ENCODE measurements around the gene SLC25A5.
"Not testable (repeated sequence)": the region's sequence is repeated elsewhere in the genome, so short reads cannot be mapped to it uniquely, and the experiment has no call there.

Gene SLC25A5

DNA sequence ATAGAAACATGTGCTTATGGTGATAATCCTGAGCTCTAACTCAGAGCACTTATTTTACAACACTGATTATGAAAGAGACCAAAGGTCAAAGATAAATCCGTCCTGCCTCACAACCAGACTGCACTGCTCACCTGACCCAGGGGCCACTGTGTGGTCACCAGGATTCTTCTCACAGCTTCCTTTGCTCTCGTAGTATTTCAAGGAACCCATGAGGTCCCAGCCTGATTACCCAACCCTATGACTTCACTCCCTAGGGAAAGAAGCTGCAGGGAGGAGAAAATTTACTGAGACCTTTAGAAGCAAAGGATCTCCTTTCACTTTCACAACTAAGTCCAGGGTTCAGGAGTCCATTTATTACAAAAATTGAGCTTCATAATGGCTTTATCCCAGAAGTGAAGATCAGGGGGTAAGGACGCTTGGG, 9.6 kb downstream of the SLC25A5 start:
- no peak for DNase-seq (ENCODE audit: low read depth in 3 of 3)

DNA sequence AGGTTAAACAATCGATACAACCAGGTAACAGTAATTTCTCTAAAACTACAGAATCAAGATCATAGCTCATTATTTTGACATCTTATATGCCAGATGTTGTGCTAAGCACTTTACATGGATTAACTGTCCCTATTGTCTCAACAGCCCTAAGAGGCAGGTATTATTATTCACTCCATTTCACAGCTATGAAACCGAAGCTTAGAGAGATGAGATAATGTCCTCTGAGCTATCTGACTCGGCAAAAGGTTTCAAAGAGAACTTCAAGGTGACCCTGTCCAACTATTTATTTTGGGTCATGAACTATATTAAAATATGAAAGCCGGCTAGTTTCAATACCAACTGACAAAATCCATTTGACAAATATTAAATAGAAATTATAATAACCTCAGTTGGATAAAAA, 10.3 kb downstream of the SLC25A5 start:
- DNase-seq (ENCODE audit: low read depth in 3 of 3) = no peak

DNA sequence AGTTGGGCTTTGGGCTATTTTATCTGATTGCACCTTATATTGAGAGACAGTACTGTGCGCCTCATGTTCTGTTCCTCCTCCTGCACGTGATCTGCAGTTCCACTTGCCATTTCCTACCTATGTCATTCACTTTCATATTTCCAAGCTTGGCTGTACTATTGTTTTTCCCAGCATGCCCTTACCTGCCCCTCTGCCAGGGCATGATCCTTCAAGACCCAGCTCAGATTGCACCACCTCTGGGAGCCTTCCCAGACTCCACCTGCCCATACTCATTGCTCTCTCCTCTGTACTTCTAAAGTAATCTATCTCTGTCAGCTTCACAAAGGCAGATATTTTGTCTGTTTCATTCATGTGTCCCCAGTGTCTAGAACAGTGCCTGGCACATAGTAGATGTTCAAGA, 11.6 kb downstream of the SLC25A5 start:
- no peak for DNase-seq (ENCODE audit: low read depth in 3 of 3)

DNA sequence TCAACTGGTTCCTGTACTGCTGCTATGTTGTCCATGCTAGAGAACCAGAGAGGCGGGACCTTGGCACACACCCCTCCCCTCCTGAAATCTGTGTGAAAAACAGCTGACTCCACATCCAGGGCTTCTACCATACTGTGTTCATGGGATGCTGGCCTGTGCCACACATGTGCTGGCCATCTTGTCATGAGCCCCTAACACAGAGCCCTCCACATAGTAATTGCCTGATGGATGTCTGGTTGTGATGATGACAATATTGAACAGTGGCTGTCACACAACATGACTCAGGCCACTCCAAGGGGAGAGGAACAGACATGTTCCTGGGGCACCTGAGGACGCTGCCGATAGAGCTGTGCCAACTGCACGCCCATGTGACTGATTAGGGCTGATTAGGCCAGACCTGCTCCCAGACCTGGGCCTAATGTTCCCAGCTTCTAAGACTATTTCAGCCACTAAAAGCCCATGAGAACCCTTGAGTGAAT, 13.1 kb downstream of the SLC25A5 start:
- DNase-seq (ENCODE audit: low read depth in 3 of 3) = no peak

DNA sequence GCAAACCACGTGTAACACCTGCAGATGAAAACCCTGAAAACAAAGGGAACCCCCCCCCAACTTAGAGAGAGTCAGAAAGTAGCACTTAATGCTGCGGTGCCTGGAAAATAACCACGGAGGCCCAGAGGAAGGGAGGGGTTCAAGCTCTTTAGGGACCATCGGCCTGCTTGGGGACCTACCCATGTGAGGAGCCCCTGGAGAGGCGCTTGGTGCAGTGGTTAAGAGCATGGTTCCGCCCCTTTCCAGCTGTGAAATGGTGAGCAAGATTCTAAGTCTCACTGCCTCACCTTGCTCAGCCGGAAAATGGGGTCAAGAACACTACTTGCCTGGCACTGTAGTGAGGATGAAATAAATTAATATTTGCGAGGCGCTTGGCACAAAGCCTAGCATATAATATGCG, 13.8 kb downstream of the SLC25A5 start:
- no peak for DNase-seq (ENCODE audit: low read depth in 3 of 3)

DNA sequence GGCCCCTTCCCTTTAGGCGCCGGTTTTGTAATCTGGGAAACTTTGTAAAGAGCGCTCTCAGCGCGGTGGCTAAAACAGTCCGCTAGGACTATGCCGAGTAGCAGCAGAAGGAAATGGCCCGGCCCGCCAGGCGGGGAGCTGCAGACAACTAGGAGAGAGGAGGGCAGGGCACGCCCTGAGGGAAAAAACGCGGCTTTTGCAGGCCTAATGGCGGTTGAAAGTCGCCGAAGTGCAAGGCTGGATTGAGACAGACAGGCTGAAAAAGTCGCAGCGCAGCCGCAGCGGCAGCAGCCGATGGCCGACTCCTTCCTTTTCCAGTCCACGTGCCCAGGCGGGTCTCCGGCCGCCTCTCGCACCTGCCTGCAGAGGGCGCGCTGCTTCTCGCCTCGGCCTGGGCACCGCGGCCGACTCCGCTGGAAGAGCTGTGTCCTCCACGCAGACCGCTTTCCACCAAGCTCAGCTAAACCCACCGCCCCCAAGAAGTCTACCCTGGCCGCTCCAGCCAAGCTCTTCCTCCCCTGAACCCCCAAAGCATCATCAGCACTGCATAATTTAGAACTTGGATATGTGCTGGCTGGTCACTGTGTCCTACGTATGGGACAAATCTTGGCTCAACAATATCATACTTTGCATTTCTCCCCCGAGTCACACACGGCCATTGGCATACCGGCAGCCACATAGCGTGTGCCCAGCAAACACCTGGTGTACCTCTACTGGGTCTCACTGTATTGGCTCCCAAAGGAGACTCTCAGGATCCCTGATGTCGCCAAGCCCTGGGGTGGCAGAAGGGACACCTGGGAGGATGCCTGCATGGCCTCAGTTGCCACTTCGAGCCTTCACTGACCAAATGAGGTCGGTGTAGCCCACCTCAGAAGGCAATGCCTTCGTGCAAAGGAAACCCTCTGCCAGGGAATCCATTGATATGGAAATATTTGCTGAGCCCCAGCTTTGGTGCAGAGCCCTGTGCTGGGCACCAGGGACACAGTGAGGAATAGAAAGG, 14.5 kb downstream of the SLC25A5 start:
- peak; percentile 31 to 42 (median 36) for DNase-seq (ENCODE audit: low read depth in 3 of 3)

DNA sequence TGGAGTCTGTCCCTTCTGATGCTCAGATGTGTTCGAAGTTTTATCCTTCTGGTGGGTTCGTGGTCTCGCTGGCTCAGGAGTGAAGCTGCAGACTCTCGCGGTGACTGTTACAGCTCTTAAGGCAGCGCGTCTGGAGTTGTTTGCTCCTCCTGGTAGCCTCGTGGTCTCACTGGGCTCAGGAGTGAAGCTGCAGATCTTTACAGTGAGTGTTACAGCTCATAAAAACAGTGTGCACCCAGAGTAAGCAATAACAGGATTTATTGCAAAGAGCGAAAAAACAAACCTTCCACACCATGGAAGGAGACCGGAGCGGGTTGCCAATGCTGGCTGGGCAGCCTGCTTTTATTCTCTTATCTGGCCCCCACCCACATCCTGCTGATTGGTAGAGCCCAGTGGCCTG, 18.5 kb downstream of the SLC25A5 start:
- no peak for DNase-seq (ENCODE audit: low read depth in 3 of 3)

DNA sequence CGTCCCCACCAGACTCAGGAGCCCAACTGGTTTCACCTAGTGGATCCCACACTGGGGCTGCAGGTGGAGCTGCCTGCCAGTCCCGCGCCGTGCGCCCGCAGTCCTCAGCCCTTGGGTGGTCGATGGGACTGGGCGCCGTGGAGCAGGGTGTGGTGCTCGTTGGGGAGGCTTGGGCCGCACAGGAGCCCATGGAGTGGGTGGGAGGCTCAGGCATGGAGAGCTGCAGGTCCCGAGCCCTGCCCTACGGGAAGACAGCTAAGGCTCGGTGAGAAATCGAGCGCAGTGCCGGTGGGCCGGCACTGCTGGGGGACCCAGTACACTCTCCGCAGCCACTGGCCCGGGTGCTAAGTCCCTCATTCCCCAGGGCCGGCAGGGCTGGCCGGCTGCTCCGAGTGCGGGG, 19.5 kb downstream of the SLC25A5 start:
- not testable (repeated sequence) for DNase-seq (ENCODE audit: low read depth in 3 of 3)

DNA sequence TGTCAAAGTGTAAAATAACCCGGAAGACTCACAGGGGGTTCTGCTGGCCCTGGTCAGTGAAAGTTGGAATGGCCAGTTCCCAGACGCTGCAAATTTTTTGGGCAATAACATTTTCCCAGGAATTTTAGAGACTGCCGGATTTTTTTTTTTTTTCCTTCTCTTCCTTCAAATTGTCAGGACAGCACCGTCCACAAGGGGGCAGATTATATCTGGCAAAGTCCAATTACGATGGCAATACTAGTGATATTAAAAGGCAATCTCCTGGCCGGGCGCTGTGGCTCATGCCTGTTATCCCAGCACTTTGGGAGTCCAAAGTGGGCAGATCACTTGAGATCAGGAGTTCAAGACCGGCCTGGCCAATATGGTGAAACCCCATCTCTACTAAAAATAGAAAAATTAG, 20.5 kb downstream of the SLC25A5 start:
- no peak for DNase-seq (ENCODE audit: low read depth in 3 of 3)

DNA sequence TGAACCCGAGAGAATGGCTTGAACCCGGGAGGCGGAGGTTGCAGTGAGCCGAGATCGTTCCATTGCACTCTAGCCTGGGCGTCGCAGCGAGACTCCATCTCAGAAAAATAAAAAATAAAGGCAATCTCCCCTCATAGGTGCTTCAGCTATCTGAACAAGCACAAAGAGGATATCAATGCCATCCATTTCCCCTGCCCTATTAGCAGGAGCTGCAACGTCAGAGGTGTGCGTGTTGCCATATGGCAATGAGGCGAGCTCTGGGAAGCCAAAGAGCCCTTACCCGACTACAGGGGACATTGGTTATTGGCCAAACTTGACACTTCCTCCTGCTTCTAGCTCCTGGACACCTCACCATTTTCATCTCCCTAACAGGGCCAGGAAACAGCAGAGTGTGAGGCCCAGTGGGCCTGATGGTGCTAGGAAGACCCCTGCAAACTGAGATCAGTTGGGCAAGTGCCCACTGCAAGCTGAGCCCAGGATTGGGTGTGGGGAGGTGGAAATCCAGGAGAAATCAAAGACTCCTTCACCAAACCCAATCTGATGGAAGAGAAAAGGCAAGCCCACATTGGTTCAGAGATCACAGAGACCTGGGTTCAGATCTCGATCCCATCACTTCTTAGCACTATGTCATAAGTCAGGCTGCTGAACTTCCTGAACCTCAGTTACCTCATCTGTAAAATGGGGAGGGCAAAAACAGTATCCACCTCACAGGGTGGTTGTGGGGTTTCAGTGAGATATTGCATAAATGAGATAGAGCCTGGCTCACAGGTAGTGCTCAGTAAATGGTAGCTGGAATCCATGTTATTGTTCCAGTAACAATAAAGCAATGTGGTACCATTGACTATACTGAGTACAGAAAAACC, 21.2 kb downstream of the SLC25A5 start:
- no peak for DNase-seq (ENCODE audit: low read depth in 3 of 3)

DNA sequence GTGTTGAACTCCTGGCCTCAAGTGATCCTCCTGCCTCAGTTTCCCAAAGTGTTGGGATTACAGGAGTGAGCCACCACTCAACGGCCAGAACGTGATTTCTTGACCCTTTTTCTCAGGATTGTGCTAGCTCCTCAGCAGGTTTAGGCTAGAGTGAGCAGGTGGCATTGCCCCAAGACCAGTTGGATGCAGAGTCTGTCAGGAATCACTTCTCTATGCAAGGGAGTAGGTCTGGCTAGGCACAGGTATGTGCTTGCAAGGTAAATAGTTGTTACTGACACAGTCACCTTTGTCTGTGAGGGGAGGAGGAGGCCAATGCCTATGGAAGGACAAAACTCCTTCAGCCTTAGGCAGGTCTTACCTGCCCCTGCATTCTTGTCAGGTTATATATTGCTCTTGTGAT, 24.2 kb downstream of the SLC25A5 start:
- DNase-seq (ENCODE audit: low read depth in 3 of 3) = no peak

DNA sequence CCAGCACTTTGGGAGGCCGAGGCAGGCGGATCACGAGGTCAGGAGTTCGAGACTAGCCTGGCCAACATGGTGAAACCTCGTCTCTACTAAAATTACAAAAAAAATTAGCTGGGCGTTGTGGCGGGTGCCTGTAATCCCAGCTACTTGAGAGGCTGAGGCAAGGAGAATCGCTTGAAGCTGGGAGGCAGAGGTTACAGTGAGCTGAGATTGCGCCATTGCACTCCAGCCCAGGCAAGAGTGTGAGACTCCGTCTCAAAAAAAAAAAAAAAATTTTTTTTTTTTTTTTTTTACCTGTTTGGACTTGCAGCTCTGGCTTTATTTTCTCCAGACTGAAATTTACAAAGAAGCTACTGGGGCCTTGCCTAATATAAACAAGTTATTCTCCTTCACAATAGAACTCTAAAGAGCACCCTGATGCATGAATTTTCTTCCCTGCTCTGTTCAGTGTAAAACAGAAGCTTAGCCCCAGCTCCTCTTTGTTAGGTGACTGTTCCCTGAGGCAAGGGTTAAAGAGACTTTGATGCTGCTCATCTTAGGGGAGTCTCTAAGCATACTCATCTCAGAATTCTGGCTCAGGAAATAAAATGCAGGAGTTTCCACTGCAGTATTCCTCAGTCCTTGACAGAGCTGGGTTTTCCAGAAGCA, 25.7 kb downstream of the SLC25A5 start:
- not testable (repeated sequence) for DNase-seq (ENCODE audit: low read depth in 3 of 3)

DNA sequence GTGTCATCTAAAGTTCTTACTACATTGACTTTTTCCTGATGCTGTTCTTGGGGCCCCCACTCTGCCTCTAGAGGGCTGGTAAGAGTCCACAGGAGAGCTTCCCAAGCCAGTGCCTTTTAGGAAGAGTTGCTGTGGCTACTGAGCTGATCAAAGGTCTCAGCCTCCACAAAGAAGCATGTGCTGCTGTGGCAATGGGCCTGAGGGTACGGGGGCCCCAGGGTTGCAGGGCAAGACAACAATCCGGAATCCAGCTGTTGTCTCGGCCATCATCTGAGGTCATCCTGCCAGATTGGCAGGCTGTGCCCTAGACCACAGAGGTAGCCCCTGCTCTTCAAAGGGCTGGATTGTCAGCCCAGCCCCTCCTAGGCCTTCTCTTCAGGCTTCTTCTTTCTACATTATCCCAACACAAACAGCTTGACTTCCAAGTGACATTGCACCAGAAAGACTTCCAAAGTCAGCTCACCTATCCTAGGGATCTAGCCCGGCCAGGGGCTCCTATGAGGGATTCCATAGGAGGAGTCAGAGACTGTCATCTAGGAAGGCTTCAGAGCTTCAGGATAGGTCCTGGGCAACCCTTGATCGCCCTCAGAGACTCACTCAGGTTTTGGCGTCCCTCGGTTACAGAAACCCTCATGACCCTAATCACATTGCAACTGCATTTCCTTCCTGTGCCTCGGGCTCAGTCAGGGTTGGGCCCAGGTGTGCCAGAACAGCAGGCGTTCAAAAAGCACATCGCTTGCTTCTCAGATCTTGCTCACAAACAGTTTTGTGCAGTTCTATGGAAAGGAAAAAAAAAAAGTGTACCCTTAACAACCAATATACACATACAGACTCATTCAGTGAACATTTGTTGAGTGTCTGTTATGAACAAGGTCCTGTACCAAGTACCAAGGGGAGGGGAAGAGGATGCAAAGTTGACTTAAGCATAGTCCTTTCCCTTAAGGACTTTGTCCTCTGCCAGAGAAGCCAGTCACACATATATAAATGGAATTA, 27.8 kb downstream of the SLC25A5 start:
- no peak for DNase-seq (ENCODE audit: low read depth in 3 of 3)

DNA sequence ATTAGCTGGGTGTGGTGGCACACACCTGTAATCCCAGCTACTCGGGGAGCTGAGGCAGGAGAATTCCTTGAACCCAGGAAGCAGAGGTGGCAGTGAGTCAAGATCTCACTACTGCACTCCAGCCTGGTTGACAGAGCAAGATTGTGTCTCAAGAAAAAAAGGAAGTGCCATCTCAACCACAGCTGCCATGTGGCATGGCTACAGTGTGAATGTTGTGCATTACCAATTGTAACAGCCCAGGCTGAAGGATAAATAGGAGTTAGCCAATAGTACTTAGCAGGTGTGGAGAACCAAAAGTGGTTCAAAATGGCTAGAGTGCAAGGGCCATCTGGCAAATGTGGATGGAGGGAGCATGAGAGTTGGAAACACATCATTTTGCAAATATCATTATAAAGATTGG, 28.9 kb downstream of the SLC25A5 start:
- no peak for DNase-seq (ENCODE audit: low read depth in 3 of 3)

DNA sequence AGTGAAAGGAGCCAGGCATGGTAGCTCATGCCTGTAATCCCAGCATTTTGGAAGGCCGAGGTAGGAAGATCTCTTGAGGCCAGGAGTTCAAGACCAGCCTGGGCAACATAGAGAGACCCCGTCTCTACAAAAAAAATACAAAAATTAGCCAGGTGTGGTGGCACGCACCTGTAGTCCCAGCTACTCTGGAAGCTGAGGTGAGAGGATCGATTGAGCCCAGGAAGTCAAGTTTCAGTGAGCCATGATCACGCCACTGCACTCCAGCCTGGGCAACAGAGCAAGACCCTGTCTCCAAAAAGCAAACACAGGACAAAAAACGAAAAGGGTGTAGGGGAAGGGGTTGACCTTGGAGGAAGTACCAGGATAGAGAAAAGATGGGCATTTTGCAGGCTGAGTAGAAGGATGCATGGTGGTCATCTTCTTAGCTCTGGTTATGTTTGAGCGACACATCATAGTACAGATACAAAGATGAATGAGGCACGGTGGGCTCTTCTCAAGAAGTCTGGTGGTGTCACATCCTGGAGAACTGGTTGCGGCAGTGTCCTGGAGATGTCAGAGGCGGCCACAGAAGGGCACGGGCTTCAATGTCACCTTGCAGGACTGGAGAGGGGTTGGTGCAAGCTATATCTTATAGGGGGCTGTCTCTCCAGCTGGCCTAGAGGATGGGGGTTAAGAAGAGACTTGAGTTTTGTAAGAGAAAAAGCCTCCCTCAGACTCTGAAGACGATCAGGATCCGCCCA, 32.0 kb downstream of the SLC25A5 start:
- no peak for DNase-seq (ENCODE audit: low read depth in 3 of 3)

DNA sequence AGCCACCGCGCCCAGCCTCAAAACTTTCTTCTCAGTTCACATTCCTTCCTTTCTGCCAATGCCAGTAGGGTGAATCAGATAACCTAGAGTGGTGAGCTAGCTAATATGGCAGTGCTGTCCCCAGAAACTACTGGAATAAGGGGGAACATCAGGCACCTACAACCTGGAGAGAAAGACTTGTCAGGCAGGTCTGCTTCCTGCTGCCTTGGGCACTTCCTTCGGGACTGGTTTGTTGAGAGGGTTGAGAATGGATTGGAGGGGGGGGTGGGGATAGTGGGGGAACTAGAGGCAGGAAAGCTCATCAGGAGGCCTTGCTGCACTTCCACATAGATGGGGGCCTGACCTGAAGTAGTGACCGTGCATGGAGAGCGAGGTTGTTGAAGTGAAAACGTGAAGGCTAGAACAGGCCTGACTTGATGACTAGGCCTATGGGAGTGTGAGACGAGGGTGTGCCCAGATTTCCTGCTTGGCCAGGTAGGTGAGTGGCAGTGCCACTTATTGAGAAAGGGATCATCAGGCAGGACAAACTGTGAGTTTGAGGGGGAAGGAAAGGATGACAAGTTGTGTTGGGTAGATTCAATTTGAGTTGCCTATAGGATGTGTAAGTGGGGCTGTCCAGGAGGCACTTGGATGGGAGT, 33.4 kb downstream of the SLC25A5 start:
- no peak for DNase-seq (ENCODE audit: low read depth in 3 of 3)

DNA sequence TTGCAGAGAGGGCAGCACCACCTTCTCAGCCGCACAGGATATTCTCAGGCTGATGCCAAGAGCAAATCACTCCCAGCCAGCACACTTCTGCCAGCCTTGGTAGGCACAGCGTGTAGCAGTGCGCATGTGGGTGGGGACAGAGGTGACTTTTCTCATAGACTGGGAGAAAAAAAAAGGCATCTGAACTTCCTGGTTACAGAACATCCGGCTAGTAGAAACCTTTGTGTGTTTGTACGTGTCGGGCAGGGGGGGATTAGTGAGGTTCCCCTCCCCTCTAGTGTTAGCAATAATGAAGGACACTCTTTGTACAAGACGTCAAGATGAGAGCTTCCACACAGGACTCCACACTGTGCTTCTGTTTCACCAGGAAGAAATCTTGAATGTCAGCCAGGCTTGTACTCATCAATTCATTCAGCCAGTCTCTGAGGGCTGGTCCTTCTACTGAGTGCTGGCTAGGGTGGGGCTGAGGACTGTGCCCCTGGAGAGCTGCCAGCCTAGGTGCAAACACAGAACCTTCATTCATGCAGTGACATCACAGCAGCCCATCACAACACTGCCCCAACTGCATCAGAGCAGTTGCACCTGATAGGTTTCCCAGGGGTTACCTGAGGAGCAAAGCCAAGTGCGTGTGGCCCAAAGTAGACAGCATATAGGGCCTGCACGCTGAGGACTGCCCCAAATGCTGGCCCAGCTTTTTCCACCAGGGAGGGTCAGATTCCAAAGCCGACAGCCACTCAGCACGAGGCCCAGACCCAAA, 34.7 kb downstream of the SLC25A5 start:
- DNase-seq (ENCODE audit: low read depth in 3 of 3) = no peak

DNA sequence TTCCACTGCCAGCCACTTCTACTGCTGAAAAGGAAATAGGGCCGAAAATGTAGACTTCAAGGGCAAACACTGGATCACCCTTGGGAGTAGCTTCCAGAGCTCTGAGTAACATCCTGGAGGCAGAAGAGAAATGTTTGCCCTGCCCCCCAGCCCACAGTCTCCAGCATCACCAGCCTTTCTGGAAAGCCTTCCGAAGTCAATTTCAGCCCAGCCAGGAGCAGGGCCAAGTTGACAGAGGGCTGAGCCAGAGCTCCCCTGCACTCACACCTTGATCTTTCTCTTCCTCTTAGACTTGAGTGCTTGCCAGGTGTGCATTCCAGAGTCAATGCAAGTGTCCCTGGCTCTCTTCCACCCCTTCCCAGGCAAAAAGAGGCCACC, 35.2 kb downstream of the SLC25A5 start:
- no peak for DNase-seq (ENCODE audit: low read depth in 3 of 3)

DNA sequence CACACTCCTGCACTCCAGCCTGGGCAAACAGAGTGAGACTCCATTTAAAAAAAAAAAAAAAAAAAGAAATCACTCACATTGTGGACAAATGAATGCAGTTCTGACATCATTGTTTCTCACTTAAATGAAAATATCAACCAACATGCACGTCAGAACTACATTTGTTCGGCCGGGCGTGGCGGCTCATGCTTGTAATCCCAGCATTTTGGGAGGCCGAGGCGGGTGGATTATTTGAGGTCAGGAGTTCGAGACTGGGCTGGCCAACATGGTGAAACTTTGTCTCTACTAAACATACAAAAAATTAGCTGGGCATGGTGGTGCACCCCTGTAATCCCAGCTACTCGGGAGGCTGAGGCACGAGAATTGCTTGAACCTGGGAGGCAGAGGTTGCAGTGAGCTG, 36.9 kb downstream of the SLC25A5 start:
- not testable (repeated sequence) for DNase-seq (ENCODE audit: low read depth in 3 of 3)

Data from stimulated activated CD4-positive, alpha-beta T cell treated with anti-CD3 and anti-CD28 coated beads, TNF-alpha, amount 100 ng/mL, for 4 hours (primary cell).